Activated naive CD8-positive, alpha-beta T cell treated with anti-CD3 and anti-CD28 coated beads for 36 hours (primary cell): Measurements from ENCODE around the gene PRKCH. TPM values are rescaled to one million over a fixed set of nuclear protein-coding genes. Genes with fewer than 3 reads are reported as not detected.

ENCODE experiments used
- DNase-seq: peaks from one replicate; pipeline ENCODE4 v3.0.0; 2021
- H3K27ac Mint-ChIP-seq: one replicate; pipeline ENCODE4 v1.8.0; 2022; ENCODE audit warnings: mild to moderate bottlenecking, moderate library complexity, mixed read lengths
- H3K27me3 Mint-ChIP-seq: one replicate; pipeline ENCODE4 v1.8.0; 2022; ENCODE audit warnings: mild to moderate bottlenecking, mixed read lengths
- H3K36me3 Mint-ChIP-seq: one replicate; pipeline ENCODE4 v1.8.0; 2021; ENCODE audit warnings: mild to moderate bottlenecking, mixed read lengths
- H3K4me1 Mint-ChIP-seq: one replicate; pipeline ENCODE4 v1.8.0; 2021; ENCODE audit warnings: mixed read lengths
- H3K4me3 Mint-ChIP-seq: one replicate; pipeline ENCODE4 v1.8.0; 2022; ENCODE audit warnings: mild to moderate bottlenecking, moderate library complexity, mixed read lengths
- H3K9me3 Mint-ChIP-seq: one replicate; pipeline ENCODE4 v1.8.0; 2022; ENCODE audit warnings: mixed read lengths
- total RNA-seq, 2 experiments: library from RNA; stranded (reverse); gene quantifications; one replicate each; pipeline ENCODE4 v1.2.3, GENCODE V29; 2021

The PRKCH gene
- total RNA-seq, 2 experiments from 2014 or later = 176 to 177 TPM

DNA sequence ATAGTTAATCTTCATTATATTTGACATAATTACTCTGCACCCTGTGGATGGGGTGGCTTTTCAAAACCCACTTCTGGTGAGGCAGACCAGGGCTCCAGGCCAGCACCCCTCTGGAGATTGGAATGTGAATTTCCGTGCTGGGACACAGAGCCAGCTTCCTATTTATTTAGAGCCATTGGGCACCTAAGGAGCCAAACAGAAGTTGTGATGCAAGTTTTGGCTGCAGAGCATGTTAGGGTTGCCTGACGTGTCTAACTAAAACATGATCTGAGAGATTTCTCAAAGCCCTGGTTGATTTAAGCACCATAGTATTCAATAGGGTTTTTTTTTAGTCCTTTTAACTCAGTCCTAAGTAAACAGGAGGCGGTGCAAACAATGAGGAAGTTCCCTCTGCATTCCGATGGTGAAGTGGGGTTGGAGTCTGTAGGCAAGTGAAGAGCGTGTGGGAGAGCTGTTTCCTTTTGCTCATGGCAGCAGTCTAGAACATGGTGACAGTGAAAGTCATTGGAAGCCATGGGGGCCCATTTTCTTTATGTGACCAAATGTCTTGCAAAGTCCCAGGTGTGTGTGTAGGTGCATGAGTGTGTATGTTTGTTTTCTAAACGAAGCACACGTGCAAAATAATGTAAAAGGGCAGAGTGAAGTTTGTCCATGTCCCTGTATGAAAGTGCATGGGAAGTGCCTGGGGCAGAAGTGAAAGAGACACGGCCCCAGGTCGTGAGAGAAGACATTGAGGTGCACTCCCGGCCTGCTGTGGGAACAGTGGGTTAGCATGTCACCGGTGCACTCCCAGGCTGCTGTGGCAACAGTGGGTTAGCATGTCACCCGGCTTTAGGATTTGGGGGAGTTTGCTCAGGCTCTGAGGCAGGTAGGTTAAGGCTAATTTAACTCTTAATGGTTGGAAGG, 117.7 kb downstream of the PRKCH start:
- H3K9me3 Mint-ChIP-seq = peaks cover 2% of the 10 kb centered on the region
- peak; percentile 58 for DNase-seq
- H3K27ac Mint-ChIP-seq = peak overlapping the region; percentile 96
- no peaks in the 10 kb centered on the region for H3K27me3 Mint-ChIP-seq
- peaks cover 89% of the 10 kb centered on the region for H3K4me1 Mint-ChIP-seq
- peak overlapping the region; percentile 72 for H3K4me3 Mint-ChIP-seq
- H3K36me3 Mint-ChIP-seq = peaks cover 47% of the 10 kb centered on the region

DNA sequence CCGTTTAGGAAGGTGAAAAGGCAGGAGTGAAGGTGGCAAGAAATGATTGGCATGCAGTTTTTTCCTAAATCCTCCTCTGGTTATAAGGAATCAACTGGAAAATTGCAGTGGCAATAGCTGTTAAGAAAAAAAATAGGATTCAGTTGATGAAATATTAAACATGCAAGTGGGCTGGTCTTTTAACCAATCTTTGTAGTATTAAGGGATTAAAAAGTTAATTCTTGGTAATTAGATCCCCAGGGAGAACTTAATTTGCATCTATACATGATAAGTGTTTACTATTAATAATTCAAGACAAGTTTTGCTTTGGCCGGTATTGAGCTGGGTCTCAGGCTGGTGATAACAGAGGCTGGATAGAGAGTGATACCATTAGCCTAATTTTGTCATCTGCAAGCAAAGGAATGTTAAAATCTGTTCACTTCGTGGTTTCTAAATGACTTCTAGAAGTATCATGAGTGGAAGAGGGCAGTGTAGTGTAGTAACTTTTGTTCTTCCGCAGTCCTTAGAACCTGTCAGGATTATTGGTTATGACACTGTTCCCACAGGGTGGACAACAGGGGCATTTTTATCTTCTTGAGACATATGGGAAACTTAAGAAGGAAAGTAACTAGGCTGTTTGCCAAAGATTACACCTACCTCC, 118.5 kb downstream of the PRKCH start:
- peaks cover 88% of the 10 kb centered on the region for H3K4me1 Mint-ChIP-seq
- H3K27ac Mint-ChIP-seq = peak overlapping the region; percentile 96
- H3K36me3 Mint-ChIP-seq = peaks cover 45% of the 10 kb centered on the region

DNA sequence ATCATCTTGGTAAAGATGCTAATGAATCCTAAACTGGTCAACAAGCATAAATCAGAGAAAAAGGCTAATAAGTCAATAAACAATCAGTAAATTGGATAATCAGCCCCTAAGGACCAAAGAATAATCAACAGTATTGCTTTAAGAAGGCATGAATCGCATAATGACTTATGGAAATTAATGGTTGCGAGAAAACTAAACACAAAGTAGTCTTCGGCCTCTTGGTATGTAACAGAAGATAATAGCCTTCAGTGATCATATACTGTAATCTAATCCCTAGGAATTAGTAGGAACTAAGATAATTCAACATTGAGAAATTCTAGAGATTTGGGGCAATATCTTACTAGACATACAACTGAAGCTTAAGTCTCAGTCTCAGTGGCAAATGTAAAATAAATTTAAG, 122.1 kb downstream of the PRKCH start:
- no peak for DNase-seq
- peak overlapping the region; percentile 99 for H3K27ac Mint-ChIP-seq
- no peaks in the 10 kb centered on the region for H3K9me3 Mint-ChIP-seq
- peaks cover 90% of the 10 kb centered on the region for H3K4me1 Mint-ChIP-seq
- no peaks in the 10 kb centered on the region for H3K27me3 Mint-ChIP-seq
- H3K4me3 Mint-ChIP-seq = peak overlapping the region; percentile 19
- peaks cover 56% of the 10 kb centered on the region for H3K36me3 Mint-ChIP-seq

More for the DNA sequence above, 118.5 kb downstream of the PRKCH start:
- no peak for DNase-seq
- Mint-ChIP-seq H3K9me3 (peaks cover 2% of the 10 kb centered on the region), H3K4me3 (peak overlapping the region; percentile 72), H3K27me3 (no peaks in the 10 kb centered on the region)

DNA sequence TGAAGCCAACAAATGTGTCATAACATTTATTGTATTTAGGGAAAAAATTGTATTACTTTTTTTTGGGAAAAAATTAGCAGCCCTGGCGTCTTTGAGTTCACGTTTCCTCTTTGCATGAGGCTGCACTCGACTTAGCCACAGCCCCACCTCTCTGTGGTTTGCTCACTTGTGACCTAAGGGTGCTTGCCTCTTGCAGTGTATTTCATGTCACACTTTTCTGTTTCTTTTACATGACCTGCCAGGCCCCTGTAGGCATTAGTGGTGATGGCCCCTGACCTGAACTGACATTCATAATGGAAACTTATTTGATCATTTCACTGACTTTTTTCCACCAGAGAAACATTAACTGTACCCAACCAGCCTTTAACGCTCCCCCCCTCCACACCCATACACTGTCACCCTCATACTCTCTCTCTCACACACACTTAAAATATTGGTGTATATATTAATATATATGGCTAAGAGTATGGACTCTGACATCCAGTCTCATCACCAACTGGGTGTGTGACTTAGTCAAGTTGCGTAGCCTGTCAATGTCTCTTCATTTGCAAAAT, 122.9 kb downstream of the PRKCH start:
- Mint-ChIP-seq H3K4me1 (peaks cover 90% of the 10 kb centered on the region), H3K4me3 (no peak overlapping the region), H3K36me3 (peaks cover 60% of the 10 kb centered on the region), H3K27ac (peak overlapping the region; percentile 99), H3K9me3 (no peaks in the 10 kb centered on the region), H3K27me3 (no peaks in the 10 kb centered on the region)
- DNase-seq = peak; percentile 83

DNA sequence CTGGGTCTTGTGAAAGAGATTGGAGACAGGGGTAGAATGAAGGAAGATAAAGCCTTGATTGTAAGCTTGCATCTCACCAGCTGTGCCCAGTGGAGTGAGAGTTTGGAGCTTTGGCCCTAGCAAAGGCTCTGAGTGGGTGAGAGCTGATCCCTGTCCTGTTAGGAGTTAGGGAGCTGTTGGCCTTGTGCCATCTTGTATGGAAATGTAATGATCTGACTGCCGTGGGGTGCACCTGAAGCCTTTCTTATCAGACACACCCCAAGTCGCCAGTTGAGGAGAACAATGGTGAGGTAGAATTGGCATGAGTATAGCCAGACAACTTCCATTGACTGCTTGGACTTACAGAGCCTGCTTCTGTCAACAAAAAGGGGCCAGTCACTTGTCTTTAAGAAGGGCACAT, 130.1 kb downstream of the PRKCH start:
- Mint-ChIP-seq H3K36me3 (peaks cover 90% of the 10 kb centered on the region), H3K27ac (peak overlapping the region; percentile 99), H3K9me3 (peaks cover 2% of the 10 kb centered on the region), H3K4me1 (peaks cover 91% of the 10 kb centered on the region), H3K4me3 (no peak overlapping the region), H3K27me3 (no peaks in the 10 kb centered on the region)
- DNase-seq = no peak

DNA sequence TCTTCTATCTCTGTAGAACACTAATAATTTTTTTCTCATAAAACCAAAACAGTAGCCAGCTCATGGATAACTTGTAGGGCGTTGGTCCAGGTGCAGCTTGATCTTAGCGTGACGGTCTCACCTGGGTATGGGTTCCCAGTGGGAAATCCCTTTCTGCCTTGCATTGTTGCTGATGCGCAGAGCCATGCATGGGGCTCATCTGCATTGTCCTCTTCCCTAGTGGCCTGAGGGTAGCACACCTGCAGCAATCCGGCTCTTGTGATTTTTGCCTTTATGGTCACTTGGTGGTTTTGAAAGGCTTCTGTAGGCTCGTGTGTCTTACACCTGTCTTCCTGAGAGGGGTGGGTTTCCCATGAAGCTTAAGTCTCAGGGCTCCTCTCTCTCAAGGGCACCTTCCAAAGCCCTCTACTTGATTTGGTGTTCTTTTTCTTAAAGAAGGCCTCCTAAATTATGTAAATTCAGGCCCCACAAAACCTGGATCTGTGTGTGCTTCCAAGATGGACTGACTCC, 130.6 kb downstream of the PRKCH start:
- Mint-ChIP-seq H3K27me3 (no peaks in the 10 kb centered on the region), H3K27ac (peak overlapping the region; percentile 99), H3K4me3 (peak overlapping the region; percentile 59), H3K4me1 (peaks cover 90% of the 10 kb centered on the region), H3K36me3 (peaks cover 89% of the 10 kb centered on the region), H3K9me3 (peaks cover 2% of the 10 kb centered on the region)
- no peak for DNase-seq

DNA sequence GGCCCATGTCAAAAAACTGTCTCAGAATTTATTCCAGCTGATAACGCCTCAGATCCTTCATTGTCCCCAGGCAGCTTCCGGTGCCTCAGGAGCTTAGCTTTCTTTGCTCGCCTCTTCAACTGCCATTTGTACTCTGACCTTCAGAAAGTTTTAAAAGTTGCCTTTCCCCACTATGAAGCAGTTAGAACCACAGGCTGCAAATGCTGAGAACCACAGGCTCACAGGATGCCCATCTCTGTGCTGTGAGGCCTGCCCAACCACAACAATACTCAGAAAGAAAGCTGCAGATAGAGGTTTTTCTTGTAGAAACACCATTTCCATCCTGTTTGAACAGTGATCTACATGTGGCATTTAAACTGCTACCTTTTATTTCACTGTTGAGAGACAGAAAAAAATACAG, 131.1 kb downstream of the PRKCH start:
- peaks cover 2% of the 10 kb centered on the region for H3K9me3 Mint-ChIP-seq
- peaks cover 89% of the 10 kb centered on the region for H3K36me3 Mint-ChIP-seq
- H3K4me1 Mint-ChIP-seq = peaks cover 88% of the 10 kb centered on the region
- peak overlapping the region; percentile 59 for H3K4me3 Mint-ChIP-seq
- peak overlapping the region; percentile 99 for H3K27ac Mint-ChIP-seq
- no peaks in the 10 kb centered on the region for H3K27me3 Mint-ChIP-seq
- peak; percentile 75 for DNase-seq

DNA sequence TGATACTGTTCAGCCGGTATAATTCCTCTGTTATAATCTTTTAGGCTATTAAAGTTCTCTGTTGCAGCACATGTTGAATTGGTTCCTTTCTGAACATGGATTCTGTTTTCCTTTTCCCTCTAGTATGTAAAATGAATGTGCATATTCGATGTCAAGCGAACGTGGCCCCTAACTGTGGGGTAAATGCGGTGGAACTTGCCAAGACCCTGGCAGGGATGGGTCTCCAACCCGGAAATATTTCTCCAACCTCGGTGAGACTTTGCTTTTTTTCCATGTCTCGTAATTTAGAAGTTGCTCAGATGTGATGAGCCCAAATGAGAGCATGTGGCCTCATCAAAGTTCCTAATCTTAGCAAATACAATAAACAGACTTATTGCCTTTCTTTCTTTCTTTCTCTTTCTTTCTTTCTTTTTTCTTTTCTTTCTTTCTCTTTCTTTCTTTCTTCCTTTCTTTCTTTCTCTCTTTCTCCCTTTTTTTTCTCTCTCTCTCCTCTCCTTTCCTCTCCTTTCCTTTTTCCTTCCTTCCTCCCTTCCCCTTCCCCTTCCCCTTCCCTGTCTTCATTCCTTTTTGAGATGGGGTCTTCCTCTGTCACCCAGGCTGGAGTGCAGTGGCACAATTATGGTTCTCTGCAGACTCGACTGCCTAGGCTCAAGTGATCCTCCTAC, 131.9 kb downstream of the PRKCH start:
- Mint-ChIP-seq H3K27me3 (no peaks in the 10 kb centered on the region), H3K27ac (peak overlapping the region; percentile 99), H3K9me3 (peaks cover 2% of the 10 kb centered on the region), H3K4me1 (peaks cover 88% of the 10 kb centered on the region), H3K4me3 (peak overlapping the region; percentile 79), H3K36me3 (peaks cover 88% of the 10 kb centered on the region)
- DNase-seq = no peak

DNA sequence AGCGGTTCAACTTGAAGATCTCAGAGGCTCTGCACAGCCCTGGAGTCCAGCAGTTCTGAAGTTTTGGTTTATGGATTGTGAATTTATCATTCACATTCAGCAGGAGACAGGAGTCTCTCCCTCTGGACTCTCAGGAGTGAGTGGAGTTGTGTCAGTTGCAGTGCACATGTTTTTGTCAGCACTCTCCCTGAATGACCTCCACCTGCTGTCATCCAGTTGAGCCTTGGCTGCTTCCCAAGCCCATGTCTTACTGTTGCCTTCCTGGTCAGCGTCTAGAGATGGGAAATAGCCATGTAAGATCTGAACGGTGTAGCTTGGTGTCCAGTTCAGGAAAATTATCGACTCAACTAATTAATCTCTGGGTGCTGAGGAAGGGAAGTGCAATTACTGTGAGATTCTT, 133.2 kb downstream of the PRKCH start:
- H3K27me3 Mint-ChIP-seq = no peaks in the 10 kb centered on the region
- peaks cover 86% of the 10 kb centered on the region for H3K36me3 Mint-ChIP-seq
- DNase-seq = no peak
- peaks cover 2% of the 10 kb centered on the region for H3K9me3 Mint-ChIP-seq
- peak overlapping the region; percentile 99 for H3K27ac Mint-ChIP-seq
- H3K4me3 Mint-ChIP-seq = peak overlapping the region; percentile 27
- peaks cover 80% of the 10 kb centered on the region for H3K4me1 Mint-ChIP-seq

DNA sequence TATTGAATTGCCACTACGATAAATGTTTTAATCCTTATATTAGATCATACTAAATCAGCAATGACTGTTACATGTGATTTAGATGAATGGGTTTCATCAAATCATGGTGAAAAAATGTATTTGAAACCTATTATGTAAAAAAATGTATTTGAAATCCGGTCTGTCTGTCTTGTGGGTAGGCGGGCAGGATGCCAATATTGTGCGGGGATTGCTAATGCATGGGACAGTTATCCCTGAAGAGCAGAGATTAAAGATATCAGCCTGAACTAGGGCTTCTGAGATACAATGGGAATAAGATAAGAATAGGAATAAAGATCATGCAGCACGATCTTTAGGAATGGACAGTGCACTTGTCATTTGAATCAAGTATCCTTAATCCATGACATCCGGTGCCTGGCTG, 134.0 kb downstream of the PRKCH start:
- Mint-ChIP-seq H3K27ac (peak overlapping the region; percentile 99), H3K27me3 (no peaks in the 10 kb centered on the region), H3K4me3 (no peak overlapping the region), H3K36me3 (peaks cover 83% of the 10 kb centered on the region), H3K9me3 (peaks cover 2% of the 10 kb centered on the region), H3K4me1 (peaks cover 74% of the 10 kb centered on the region)
- DNase-seq = no peak

DNA sequence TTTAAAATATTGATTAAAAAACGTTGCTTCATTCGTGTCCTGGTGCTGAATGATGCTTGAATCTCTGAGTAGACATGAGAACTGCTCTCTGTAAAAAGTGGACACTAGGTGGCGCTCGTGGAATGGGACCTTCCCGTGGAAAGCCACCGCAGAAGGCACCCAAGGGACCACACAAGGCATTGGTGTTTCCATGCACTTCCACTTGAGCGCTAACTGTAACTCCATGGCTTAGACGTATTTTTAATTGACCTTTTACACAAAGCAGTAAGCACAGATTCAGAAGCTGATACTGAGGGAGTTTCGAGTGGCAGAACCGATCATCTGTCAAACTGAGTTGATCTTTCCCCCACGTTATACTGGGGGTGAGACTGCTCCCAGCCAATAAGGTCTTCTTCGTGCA, 135.3 kb downstream of the PRKCH start:
- H3K4me3 Mint-ChIP-seq = no peak overlapping the region

DNA sequence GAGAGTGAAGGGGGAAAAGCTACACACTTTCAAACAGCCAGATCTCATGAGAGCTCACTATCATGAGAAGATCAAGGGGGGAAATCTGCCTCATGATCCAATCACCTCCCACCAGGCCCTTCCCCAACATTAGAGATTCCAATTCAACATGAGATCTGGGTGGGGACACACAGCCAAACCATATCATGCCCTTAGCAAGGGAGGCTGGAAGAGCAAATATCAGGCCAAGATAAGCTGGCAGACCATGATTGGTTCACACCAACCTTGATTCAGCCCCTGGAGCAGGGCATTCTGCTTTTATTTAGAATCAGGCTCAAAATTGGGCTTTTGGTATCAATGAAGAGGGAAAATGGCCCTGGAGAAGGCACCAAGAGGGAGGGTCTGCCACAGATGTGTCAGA, 137.4 kb downstream of the PRKCH start:
- peaks cover 78% of the 10 kb centered on the region for H3K36me3 Mint-ChIP-seq
- no peaks in the 10 kb centered on the region for H3K27me3 Mint-ChIP-seq
- H3K4me3 Mint-ChIP-seq = no peak overlapping the region
- DNase-seq = no peak
- peaks cover 2% of the 10 kb centered on the region for H3K9me3 Mint-ChIP-seq
- peak overlapping the region; percentile 70 for H3K27ac Mint-ChIP-seq
- peaks cover 71% of the 10 kb centered on the region for H3K4me1 Mint-ChIP-seq

More for the DNA sequence above, 135.3 kb downstream of the PRKCH start:
- Mint-ChIP-seq H3K9me3 (peaks cover 2% of the 10 kb centered on the region), H3K27me3 (no peaks in the 10 kb centered on the region), H3K36me3 (peaks cover 81% of the 10 kb centered on the region), H3K27ac (peak overlapping the region; percentile 69), H3K4me1 (peaks cover 72% of the 10 kb centered on the region)
- DNase-seq = peak; percentile 72

DNA sequence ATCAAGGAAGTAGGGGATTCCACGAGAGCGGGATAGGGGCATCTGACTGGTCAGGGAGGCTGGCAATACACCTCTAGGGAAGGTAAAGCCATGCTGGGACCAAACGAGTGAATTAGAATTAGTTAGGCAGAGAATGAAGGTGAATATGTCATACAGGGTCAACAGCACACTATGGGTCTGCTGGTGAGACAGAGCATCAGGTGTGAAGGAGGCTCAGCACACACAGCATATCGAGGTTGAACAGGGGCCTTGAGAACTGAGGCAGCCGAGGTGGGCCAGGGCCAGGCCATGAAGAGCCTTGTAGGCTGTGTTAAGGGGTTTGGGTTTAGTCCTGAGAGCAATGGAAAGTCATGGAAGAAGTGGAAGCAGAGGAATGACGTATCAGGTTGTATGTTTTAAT, 137.8 kb downstream of the PRKCH start:
- Mint-ChIP-seq H3K4me1 (peaks cover 71% of the 10 kb centered on the region), H3K27ac (peak overlapping the region; percentile 70), H3K36me3 (peaks cover 79% of the 10 kb centered on the region), H3K4me3 (no peak overlapping the region), H3K9me3 (peaks cover 2% of the 10 kb centered on the region), H3K27me3 (no peaks in the 10 kb centered on the region)
- DNase-seq = no peak

DNA sequence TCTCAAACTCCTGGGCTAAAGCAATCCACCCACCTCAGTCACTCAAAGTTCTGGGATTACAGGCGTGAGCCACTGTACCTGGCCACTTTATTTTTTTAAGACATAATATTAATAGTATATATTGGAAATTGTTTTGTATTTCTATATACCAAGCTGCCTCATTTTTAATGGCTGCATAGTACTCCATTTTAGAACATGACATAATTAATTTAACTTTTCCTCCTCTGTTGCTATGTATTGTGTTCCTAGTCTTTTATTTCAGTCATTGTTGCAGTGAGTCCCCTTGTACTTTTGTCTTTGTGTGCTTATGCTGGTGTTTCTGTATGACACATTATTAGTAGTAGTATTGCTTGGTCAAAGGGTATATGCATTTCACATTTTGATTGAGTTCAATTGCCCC, 138.7 kb downstream of the PRKCH start:
- no peak overlapping the region for H3K4me3 Mint-ChIP-seq
- H3K9me3 Mint-ChIP-seq = peaks cover 5% of the 10 kb centered on the region
- no peaks in the 10 kb centered on the region for H3K27me3 Mint-ChIP-seq
- DNase-seq = no peak
- H3K4me1 Mint-ChIP-seq = peaks cover 68% of the 10 kb centered on the region
- peak overlapping the region; percentile 98 for H3K27ac Mint-ChIP-seq
- H3K36me3 Mint-ChIP-seq = peaks cover 79% of the 10 kb centered on the region
